Heart right ventricle (tissue), 16 donors: Measurements from ENCODE around the gene AHSG. TPM values are rescaled to one million over a fixed set of nuclear protein-coding genes. Genes with fewer than 3 reads are reported as not detected.

Experiments
- ATAC-seq, 8 donors: fragments of 200-7000 bp; cut with Tn5 transposase; one replicate each; pipeline ENCODE4 v1.9.1; 2020; ENCODE audit warnings: mild to moderate bottlenecking in 8 of 8, moderate library complexity in 8 of 8, moderate number of reproducible peaks in 1 of 8
- DNase-seq, 2 donors: peaks; one replicate each; pipeline ENCODE4 v3.0.0-alpha.2; 2020
- H3K27ac ChIP-seq, 10 donors: fragments of 200-600 bp; sonication (generic) in 2 of 10; one replicate each; pipeline versions ENCODE4 v1.5.0 to v1.8.0; 2020 to 2022; ENCODE audit warnings: mild to moderate bottlenecking in 3 of 10
- H3K27me3 ChIP-seq, 7 donors: fragments of 200-600 bp; one replicate each; pipeline ENCODE4 v1.8.0; 2021 to 2022; ENCODE audit warnings: mild to moderate bottlenecking in 2 of 7
- H3K36me3 ChIP-seq, 9 donors: fragments of 200-600 bp; sonication (generic) in 1 of 9; one replicate each; pipeline versions ENCODE4 v1.5.0 to v1.8.0; 2020 to 2022; ENCODE audit warnings: mild to moderate bottlenecking in 2 of 9
- H3K4me1 ChIP-seq, 9 donors: fragments of 200-600 bp; sonication (generic) in 1 of 9; one replicate each; pipeline versions ENCODE4 v1.5.0 to v1.8.0; 2020 to 2022; ENCODE audit warnings: mild to moderate bottlenecking in 4 of 9
- H3K4me3 ChIP-seq, 10 donors: fragments of 200-600 bp; sonication (generic) in 2 of 10; one replicate each; pipeline versions ENCODE4 v1.5.0 to v1.8.0; 2020 to 2022; ENCODE audit warnings: mild to moderate bottlenecking in 7 of 10, moderate library complexity in 2 of 10
- H3K9me3 ChIP-seq, 11 donors: fragments of 200-600 bp in 10 of 11; sonication (generic) in 2 of 11; one replicate each; pipeline versions ENCODE4 v1.5.0 to v1.8.0; 2013 to 2022; ENCODE audit warnings: mild to moderate bottlenecking in 2 of 11, control low read depth in 1 of 11, moderate library complexity in 1 of 11
- WGBS, 2 donors: extraction: QIAGEN DNeasy Blood & Tissue Kit; methylation state at CpG; one replicate each; pipeline ENCODE4 v1.1.7; 2013; ENCODE audit warnings: inconsistent platforms in 1 of 2; 5-methylcytosine and 5-hydroxymethylcytosine counted together
- intact Hi-C, 10 donors: fragments of 100-400 bp; cut with DNase I; formaldehyde crosslinking; loops; one replicate each; pipeline versions ENCODE4 v1.11.1 to v1.14.2; 2022
- polyA plus RNA-seq, 2 donors: library from polyadenylated mRNA; stranded (reverse); fragments of 200-250 nt; gene quantifications; one replicate each; pipeline ENCODE4 v1.2.3, GENCODE V29; 2013
- total RNA-seq, 10 donors: library from RNA; stranded (reverse); fragmentation: NEBNext Ultra II Directional in 3 of 10; extraction: Animal tissue kit (Norgen Biotek cat#: 25700) in 3 of 10; gene quantifications; one replicate each; pipeline versions ENCODE4 v1.2.1 to v1.2.4, GENCODE V29; 2021 to 2023
- TF ChIP-seq, protein P1 (sequence below), 9 donors: fragments of 200-600 bp; sonication (generic) in 2 of 9; IDR thresholded peaks; one replicate each; pipeline versions ENCODE4 v1.5.0 to v1.8.0; 2021 to 2022; ENCODE audit warnings: antibody characterized with exemption in 9 of 9, mild to moderate bottlenecking in 5 of 9, moderate library complexity in 1 of 9
- donor health status: Arrhythmogenic right ventricular cardiomyopathy.
- donor health status: ischemic (EF 13 %, LVEDD 7.1; RV severe dilation, severe dysfunction).
- donor health status: healthy with polysubstance abuse.
- donor health status: DM: no; HTN: yes; CAD: no.
- donor health status: DM: no; HTN: no; CAD: no.
- donor health status: ischemic (EF 25% LVEDD 6.9; RV normal size, moderate dysfunction).
- donor health status: ischemic (EF 25% LVEDD 5.7; RV mildly dilated, moderate dysfunction).
- donor health status: healthy.
- donor health status: DM: yes; HTN: yes; CAD: no.
- donor health status: Ischemic cardiomyopathy.
- donor health status: ischemic (EF 35%, LVEDD 5.7; RV mildly dilated, moderate dysfunction).
- donor health status: nonischemic (EF 11% LVEDD 7.7; RV severe dilation, severe dysfunction).
- donor health status: DM: yes; HTN: yes; CAD: no.
- donor health status: PGD.
- donor health status: ischemic (EF 29% LVEDD 5.4; RV normal size, mild dysfunction).
- donor health status: nonischemic (EF 23%, LVEDD 6.1; RV moderate dilation, normal function).

Gene AHSG
- total and polyA plus RNA-seq, 12 donors = not detected

DNA sequence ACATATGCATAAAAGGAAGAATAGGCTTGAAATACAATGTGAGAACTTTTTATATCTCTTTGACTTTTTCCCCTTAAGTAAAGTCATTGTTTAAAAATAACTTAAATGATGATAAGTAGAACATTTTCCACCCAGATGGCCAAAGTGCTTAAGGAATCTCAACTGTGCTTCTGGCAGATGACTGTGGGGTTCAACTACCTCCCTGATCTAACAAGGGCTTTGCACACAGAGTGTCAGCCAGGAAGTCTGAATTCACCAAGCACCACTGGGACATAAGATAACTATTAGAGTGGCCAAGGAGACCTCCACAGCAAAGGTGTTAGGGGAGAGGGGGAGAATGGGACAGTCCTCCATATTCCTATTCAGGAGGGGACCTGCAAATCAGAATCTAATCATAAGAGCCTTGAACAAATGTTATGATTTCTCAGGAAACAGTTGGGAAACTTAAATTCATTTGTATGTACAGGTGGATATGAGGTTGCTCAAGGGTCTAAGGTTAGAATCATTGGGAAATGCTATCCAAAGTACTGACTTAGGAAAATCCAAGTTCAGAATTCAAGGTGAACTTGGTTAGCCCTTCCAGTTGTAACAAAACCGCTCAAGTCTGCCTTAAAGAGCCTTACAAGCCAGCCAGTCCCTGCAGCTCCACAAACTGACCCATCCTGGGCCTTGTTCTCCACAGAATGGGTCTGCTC is 27.1 kb downstream of the AHSG start, which contains the start of gene FETUB:
FETUB (plus strand) TSS at position 622 of the 695 bp plus-strand sequence; CDS start at position 684, 62 bp downstream.
- TF ChIP-seq, protein P1, sequence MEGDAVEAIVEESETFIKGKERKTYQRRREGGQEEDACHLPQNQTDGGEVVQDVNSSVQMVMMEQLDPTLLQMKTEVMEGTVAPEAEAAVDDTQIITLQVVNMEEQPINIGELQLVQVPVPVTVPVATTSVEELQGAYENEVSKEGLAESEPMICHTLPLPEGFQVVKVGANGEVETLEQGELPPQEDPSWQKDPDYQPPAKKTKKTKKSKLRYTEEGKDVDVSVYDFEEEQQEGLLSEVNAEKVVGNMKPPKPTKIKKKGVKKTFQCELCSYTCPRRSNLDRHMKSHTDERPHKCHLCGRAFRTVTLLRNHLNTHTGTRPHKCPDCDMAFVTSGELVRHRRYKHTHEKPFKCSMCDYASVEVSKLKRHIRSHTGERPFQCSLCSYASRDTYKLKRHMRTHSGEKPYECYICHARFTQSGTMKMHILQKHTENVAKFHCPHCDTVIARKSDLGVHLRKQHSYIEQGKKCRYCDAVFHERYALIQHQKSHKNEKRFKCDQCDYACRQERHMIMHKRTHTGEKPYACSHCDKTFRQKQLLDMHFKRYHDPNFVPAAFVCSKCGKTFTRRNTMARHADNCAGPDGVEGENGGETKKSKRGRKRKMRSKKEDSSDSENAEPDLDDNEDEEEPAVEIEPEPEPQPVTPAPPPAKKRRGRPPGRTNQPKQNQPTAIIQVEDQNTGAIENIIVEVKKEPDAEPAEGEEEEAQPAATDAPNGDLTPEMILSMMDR (IDR thresholded peaks at IDR 0.05) = no peak
- Histone ChIP-seq H3K36me3 (no peaks in the 10 kb centered on the region), H3K27me3 (peaks cover 0 to 3% (median 0%) of the 10 kb centered on the region in 7 donors), H3K27ac (no peak within 1 kb of the TSS), H3K4me3 (no peak within 1 kb of the TSS), H3K4me1 (peaks cover 0 to 19% (median 7%) of the 10 kb centered on the region in 9 donors), H3K9me3 (peaks cover 0 to 6% (median 0%) of the 10 kb centered on the region in 11 donors)
- intact Hi-C loops = loop anchor here in 1 of 10 donors (10.0 kb wide), 1 partner anchor 505 kb away; no protein-coding TSS in a partner anchor
- 80 to 83% methylated on average over 1 of the region's 1 CpG for WGBS, 2 donors
- DNase-seq = no peak
- peak in 6 of 8 donors; percentile 44 to 74 (median 62) for ATAC-seq

DNA sequence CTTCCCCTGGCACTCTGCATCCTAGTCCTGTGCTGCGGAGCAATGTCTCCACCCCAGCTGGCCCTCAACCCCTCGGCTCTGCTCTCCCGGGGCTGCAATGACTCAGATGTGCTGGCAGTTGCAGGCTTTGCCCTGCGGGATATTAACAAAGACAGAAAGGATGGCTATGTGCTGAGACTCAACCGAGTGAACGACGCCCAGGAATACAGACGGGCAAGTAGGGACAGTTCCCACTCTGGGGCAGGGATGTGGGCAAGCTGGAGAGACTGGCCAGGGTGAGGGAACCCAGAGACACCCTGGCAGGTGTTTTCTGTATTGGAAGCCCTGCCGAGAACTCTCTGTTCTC is 27.6 kb downstream of the AHSG start:
- Histone ChIP-seq H3K27me3 (peaks cover 0 to 3% (median 0%) of the 10 kb centered on the region in 7 donors), H3K4me1 (peaks cover 0 to 19% (median 7%) of the 10 kb centered on the region in 9 donors), H3K36me3 (no peaks in the 10 kb centered on the region), H3K9me3 (peaks cover 0 to 2% (median 0%) of the 10 kb centered on the region in 11 donors), H3K4me3 (no peak overlapping the region), H3K27ac (no peak overlapping the region)
- WGBS, 2 donors = 56 to 62% methylated on average over 9 of the region's 9 CpGs
- TF ChIP-seq, protein P1 (IDR thresholded peaks at IDR 0.05) = no peak
- no peak for DNase-seq
- intact Hi-C loops = loop anchor here in 1 of 10 donors (10.0 kb wide), 1 partner anchor 504 kb away; no protein-coding TSS in a partner anchor
- peak in 5 of 8 donors; percentile 37 to 66 (median 48) for ATAC-seq

DNA sequence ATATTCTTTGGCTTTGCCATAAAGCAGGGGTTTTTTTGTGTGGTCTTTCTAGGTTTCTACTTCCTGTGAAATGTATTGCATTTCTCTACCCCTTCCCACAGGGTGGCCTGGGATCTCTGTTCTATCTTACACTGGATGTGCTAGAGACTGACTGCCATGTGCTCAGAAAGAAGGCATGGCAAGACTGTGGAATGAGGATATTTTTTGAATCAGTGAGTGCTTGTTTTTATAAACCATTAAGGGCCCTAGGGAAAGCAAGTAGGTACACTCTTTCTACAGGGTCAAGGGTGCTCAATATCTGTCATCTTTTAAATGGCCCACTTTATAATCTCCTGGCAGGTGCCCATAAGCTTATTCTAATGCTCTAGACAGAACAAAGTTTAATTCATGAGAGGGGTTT is 28.1 kb downstream of the AHSG start:
- Histone ChIP-seq H3K27me3 (no peaks in the 10 kb centered on the region), H3K4me1 (peaks cover 0 to 19% (median 7%) of the 10 kb centered on the region in 9 donors), H3K4me3 (no peak overlapping the region), H3K36me3 (no peaks in the 10 kb centered on the region), H3K9me3 (no peaks in the 10 kb centered on the region), H3K27ac (no peak overlapping the region)
- ATAC-seq = peak in 1 of 8 donors; percentile 20
- DNase-seq = no peak
- intact Hi-C loops = loop anchor here in 1 of 10 donors (10.0 kb wide), 1 partner anchor 504 kb away; no protein-coding TSS in a partner anchor
- TF ChIP-seq, protein P1 (IDR thresholded peaks at IDR 0.05) = no peak

DNA sequence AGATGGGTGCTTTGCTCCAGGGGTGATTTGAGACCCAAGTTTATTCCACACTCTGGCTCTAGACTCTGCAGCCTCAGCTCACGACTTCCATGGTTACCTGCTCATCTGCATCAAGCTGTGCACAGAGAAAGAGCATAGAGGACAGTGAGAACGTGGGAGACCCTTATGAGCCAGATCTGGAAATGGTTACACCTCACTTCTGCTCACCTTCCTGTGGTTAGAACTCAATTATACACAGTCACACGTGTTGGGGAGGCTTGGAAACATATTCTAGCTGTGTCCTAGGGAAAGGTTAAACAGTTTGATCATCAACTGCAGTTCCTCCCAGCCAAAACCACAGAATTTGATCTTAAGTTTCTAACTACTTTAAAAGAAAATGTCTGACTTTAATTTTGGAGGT is 29.2 kb downstream of the AHSG start:
- Histone ChIP-seq H3K36me3 (no peaks in the 10 kb centered on the region), H3K9me3 (no peaks in the 10 kb centered on the region), H3K4me1 (peaks cover 0 to 19% (median 7%) of the 10 kb centered on the region in 9 donors), H3K27me3 (no peaks in the 10 kb centered on the region), H3K27ac (no peak overlapping the region), H3K4me3 (no peak overlapping the region)
- intact Hi-C loops = loop anchor here in 1 of 10 donors (10.0 kb wide), 1 partner anchor 503 kb away; no protein-coding TSS in a partner anchor
- ATAC-seq (no peak), DNase-seq (no peak)
- 62 to 64% methylated on average over 3 of the region's 3 CpGs for WGBS, 2 donors
- TF ChIP-seq, protein P1 (IDR thresholded peaks at IDR 0.05) = no peak
